HL-60 (cell line): Measurements from ENCODE around the gene RPL26.

Experiments
- DNase-seq, 2 experiments: peaks; one replicate each; pipeline ENCODE4 v3.0.0-alpha.2; 2010 to 2020; ENCODE audit warnings: low read depth in 1 of 2, low spot score in 1 of 2
- H3K27ac ChIP-seq: fragments of 250-450 bp; sonication (Bioruptor Pico); replicated peaks from 2 replicates; pipeline ENCODE4 v1.5.1; 2020; ENCODE audit warnings: mild to moderate bottlenecking, moderate library complexity
- H3K27me3 ChIP-seq: fragments of 250-450 bp; sonication (Bioruptor Pico); 2 replicates; pipeline ENCODE4 v1.5.1; 2021; ENCODE audit warnings: mild to moderate bottlenecking, moderate library complexity; ENCODE audit not compliant: insufficient read depth, poor library complexity, severe bottlenecking
- H3K4me3 ChIP-seq: replicated peaks from 2 replicates; pipeline ENCODE4 v1.5.1; 2011; ENCODE audit warnings: mild to moderate bottlenecking, control low read depth, low read length; ENCODE audit not compliant: insufficient read depth
- CTCF ChIP-seq: IDR thresholded peaks from one replicate; pipeline ENCODE4 v1.5.1; 2011; ENCODE audit warnings: low read length, control low read depth, inconsistent platforms; ENCODE audit not compliant: insufficient read depth
- GABPA ChIP-seq: IDR thresholded peaks from 2 replicates; pipeline ENCODE4 v1.6.1; 2012; ENCODE audit warnings: low read depth
- POLR2AphosphoS5 ChIP-seq: IDR thresholded peaks from 2 replicates; pipeline ENCODE4 v1.6.1; 2012; ENCODE audit warnings: low read depth
- SPI1 ChIP-seq: IDR thresholded peaks from 2 replicates; pipeline ENCODE4 v1.6.1; 2012; ENCODE audit warnings: low read depth, mild to moderate bottlenecking, borderline replicate concordance
- TF ChIP-seq, protein P1 (sequence below): IDR thresholded peaks from 2 replicates; pipeline ENCODE4 v1.6.1; 2012; ENCODE audit warnings: low read depth; ENCODE audit not compliant: insufficient replicate concordance

The RPL26 gene

DNA sequence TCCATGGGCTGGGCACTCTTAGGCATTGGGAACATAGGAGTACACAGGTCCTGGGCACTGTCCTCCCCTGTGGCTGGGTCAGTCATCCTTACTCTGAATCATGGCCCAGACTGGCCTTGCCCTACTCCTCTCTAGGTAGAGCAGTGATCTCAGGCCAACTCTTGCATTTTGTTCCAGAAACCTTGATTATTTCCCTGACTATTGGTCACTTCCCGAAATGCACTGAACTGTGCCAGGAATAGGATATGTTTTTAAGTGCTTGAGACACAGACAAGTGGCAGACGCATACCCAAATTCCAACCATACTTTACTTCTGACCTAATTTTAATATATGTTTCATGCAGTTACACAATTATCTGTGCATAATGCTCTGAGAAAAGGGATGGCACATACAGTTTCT is 16.8 kb downstream of the RPL26 start:
- Histone ChIP-seq H3K4me3 (no peak overlapping the region), H3K27me3 (no peaks in the 10 kb centered on the region), H3K27ac (no peak overlapping the region)
- DNase-seq, result no peak
- TF ChIP-seq POLR2AphosphoS5 (no peak), CTCF (no peak), SPI1 (no peak), GABPA (no peak)
- TF ChIP-seq, protein P1, sequence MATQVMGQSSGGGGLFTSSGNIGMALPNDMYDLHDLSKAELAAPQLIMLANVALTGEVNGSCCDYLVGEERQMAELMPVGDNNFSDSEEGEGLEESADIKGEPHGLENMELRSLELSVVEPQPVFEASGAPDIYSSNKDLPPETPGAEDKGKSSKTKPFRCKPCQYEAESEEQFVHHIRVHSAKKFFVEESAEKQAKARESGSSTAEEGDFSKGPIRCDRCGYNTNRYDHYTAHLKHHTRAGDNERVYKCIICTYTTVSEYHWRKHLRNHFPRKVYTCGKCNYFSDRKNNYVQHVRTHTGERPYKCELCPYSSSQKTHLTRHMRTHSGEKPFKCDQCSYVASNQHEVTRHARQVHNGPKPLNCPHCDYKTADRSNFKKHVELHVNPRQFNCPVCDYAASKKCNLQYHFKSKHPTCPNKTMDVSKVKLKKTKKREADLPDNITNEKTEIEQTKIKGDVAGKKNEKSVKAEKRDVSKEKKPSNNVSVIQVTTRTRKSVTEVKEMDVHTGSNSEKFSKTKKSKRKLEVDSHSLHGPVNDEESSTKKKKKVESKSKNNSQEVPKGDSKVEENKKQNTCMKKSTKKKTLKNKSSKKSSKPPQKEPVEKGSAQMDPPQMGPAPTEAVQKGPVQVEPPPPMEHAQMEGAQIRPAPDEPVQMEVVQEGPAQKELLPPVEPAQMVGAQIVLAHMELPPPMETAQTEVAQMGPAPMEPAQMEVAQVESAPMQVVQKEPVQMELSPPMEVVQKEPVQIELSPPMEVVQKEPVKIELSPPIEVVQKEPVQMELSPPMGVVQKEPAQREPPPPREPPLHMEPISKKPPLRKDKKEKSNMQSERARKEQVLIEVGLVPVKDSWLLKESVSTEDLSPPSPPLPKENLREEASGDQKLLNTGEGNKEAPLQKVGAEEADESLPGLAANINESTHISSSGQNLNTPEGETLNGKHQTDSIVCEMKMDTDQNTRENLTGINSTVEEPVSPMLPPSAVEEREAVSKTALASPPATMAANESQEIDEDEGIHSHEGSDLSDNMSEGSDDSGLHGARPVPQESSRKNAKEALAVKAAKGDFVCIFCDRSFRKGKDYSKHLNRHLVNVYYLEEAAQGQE, result no peak

DNA sequence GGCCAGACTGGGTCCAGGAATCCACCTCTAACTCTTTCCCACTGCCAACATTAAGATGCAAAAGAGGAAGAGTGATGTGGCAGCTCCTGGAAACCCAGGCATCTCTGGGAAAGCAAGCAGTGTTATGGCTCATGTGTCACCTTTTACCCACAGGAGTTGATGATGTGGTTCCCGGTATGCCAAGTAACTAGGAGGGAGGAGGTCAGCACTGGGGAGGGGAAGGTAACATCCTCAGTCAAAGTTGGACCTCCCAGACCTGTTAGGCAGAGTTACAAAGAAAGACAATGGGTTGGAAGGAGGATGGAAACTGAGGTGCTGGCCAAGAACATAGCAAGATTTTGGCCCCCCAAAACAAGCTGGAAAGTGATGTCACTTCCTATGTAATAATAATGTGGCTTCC is 17.9 kb downstream of the RPL26 start:
- Histone ChIP-seq H3K4me3 (no peak overlapping the region), H3K27me3 (no peaks in the 10 kb centered on the region)
- DNase-seq, result no peak

GRCh38 chr17:8362651-8363332 is 20.2 kb downstream of the RPL26 start:
- H3K27ac ChIP-seq, result no peak overlapping the region
- H3K4me3 ChIP-seq, result no peak overlapping the region
- DNase-seq, result no peak
- H3K27me3 ChIP-seq, result no peaks in the 10 kb centered on the region
- no peak for TF ChIP-seq SPI1
- TF ChIP-seq GABPA, result no peak
- no peak for TF ChIP-seq POLR2AphosphoS5
- TF ChIP-seq, protein P1, result no peak
- no peak for TF ChIP-seq CTCF

More for the DNA sequence above, 17.9 kb downstream of the RPL26 start:
- H3K27ac ChIP-seq, result no peak overlapping the region
- TF ChIP-seq CTCF, result no peak
- TF ChIP-seq POLR2AphosphoS5, result no peak
- TF ChIP-seq SPI1, result no peak
- TF ChIP-seq GABPA, result no peak
- TF ChIP-seq, protein P1, result no peak
